Subcutaneous adipose tissue (tissue), 4 donors: ENCODE data around the gene LKAAEAR1. TPM values are rescaled to one million over a fixed set of nuclear protein-coding genes. Genes with fewer than 3 reads are reported as not detected.

Experiments
- total RNA-seq, 4 donors: library from RNA; depleted of rRNA; stranded (reverse); fragments of >200 nt; gene quantifications; one replicate each; pipeline ENCODE4 v1.1.0, GENCODE V29; 2016
- TF ChIP-seq, protein P1 (sequence below): fragments of 450-650 bp; IDR thresholded peaks from one replicate; pipeline ENCODE4 v1.5.1; 2016; ENCODE audit warnings: low read depth, mild to moderate bottlenecking, control low read depth, antibody characterized with exemption, moderate library complexity

The LKAAEAR1 gene
- total RNA-seq, 4 donors from 2014 or later: not detected

GRCh38 chr20:64119681-64120341 lies 35.6 kb upstream of the LKAAEAR1 start:
- TF ChIP-seq, protein P1, sequence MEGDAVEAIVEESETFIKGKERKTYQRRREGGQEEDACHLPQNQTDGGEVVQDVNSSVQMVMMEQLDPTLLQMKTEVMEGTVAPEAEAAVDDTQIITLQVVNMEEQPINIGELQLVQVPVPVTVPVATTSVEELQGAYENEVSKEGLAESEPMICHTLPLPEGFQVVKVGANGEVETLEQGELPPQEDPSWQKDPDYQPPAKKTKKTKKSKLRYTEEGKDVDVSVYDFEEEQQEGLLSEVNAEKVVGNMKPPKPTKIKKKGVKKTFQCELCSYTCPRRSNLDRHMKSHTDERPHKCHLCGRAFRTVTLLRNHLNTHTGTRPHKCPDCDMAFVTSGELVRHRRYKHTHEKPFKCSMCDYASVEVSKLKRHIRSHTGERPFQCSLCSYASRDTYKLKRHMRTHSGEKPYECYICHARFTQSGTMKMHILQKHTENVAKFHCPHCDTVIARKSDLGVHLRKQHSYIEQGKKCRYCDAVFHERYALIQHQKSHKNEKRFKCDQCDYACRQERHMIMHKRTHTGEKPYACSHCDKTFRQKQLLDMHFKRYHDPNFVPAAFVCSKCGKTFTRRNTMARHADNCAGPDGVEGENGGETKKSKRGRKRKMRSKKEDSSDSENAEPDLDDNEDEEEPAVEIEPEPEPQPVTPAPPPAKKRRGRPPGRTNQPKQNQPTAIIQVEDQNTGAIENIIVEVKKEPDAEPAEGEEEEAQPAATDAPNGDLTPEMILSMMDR: no peak

DNA sequence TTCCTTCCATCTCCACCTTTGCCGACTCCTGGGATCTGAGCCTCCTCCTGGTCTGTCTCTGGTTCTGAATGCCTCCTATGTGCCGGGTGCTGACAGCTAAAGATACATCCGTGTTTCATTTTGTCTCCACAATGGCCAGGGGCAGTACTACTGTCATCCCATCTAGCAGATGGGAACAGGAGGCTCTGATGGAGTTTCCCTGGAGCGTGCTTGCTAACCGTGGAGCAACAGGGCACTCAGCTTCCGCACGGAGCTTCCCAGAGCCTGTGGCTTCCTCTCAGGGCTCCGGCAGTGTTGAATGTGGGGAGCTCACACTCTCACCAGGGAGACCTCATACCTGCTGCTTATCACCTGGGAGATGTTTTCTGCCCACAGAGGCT lies 35.1 kb upstream of the LKAAEAR1 start:
- TF ChIP-seq, protein P1: no peak

GRCh38 chr20:64116541-64117431 lies 32.6 kb upstream of the LKAAEAR1 start:
- TF ChIP-seq, protein P1: no peak

DNA sequence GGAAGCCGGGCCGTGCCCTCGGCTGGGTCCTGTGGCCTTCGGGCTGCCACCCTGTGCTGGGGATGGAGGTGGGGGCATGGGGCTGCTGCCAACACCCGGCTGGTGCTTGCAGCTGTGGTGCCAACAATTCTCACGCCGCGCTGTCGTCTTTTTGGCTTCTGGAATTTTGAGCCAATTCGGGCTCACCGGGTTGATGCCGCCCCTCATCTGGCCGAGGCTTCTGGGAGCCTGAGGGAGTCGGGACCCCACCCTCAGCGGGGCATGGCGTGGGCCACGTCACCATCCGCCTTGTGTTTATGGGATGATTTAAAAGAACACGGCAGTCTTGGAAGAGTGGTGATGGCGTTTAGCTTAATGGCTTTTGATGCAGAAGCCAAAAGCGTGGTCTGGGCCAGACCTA lies 31.8 kb upstream of the LKAAEAR1 start:
- TF ChIP-seq, protein P1: no peak

DNA sequence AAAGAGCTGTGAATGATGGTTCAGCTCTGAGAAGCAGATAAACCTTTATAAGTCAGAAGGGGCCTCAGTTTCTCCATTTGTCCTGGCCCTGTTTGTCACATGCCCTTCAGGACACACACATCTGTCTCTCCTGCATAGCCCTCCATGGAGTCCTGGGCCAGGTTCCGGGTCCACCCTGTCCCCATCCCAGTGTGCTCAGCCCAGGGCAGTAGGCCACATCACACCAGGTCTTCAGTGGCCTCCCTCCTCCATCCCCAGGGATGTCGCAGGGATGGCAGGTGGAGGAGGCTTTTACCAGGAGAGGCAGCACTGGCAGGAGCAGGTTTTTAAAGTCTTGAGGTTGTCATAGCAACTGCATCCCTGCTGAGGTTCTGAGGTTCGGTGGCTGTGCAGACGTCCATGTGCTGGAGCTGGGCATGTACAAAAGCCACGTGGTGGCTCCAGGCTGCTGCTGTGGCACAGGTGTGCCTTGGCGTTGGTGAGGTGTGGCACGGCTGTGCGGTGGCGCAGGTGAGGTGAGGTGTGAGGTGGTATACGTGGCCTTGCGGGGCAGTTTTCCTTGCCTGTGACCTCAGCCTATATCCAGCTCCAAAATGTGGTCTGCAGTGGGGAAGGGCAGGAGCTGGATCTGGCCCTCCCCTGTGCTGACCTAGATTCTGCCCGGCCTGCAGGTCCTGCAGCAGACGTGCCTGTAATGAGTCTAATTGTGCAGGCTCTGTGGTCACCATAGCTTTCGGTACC lies 31.1 kb upstream of the LKAAEAR1 start:
- TF ChIP-seq, protein P1: no peak

- TF ChIP-seq, protein P1: no peak
Measured at GRCh38 chr20:64114356-64114971, 30.3 kb upstream of the LKAAEAR1 start.
